Nephron (organoid): ENCODE results near the gene ANKHD1.

Experiments used
- H3K27ac Mint-ChIP-seq, 3 experiments: 2 replicates each; pipeline ENCODE4 v1.8.0; 2020; ENCODE audit warnings: mixed read lengths in 3 of 3, mild to moderate bottlenecking in 2 of 3, moderate library complexity in 1 of 3
- H3K27me3 Mint-ChIP-seq: 2 replicates; pipeline ENCODE4 v1.8.0; 2021; ENCODE audit warnings: low read depth, mild to moderate bottlenecking, moderate library complexity, mixed read lengths
- H3K36me3 Mint-ChIP-seq: 2 replicates; pipeline ENCODE4 v1.8.0; 2020; ENCODE audit warnings: low read depth, mixed read lengths
- H3K4me1 Mint-ChIP-seq: 2 replicates; pipeline ENCODE4 v1.8.0; 2020; ENCODE audit warnings: mixed read lengths
- H3K4me3 Mint-ChIP-seq, 3 experiments: 2 replicates each; pipeline ENCODE4 v1.8.0; 2020; ENCODE audit warnings: mild to moderate bottlenecking in 3 of 3, mixed read lengths in 3 of 3, moderate library complexity in 2 of 3
- H3K9me3 Mint-ChIP-seq: 2 replicates; pipeline ENCODE4 v1.8.0; 2020; ENCODE audit warnings: mixed read lengths
- TF ChIP-seq, protein P1 (sequence below), 3 experiments: fragments of 200-600 bp; sonication (generic); IDR thresholded peaks; one replicate each; pipeline ENCODE4 v1.5.0; 2021; ENCODE audit warnings: antibody characterized with exemption in 3 of 3; ENCODE audit not compliant: unreplicated experiment in 3 of 3

Gene ANKHD1

DNA sequence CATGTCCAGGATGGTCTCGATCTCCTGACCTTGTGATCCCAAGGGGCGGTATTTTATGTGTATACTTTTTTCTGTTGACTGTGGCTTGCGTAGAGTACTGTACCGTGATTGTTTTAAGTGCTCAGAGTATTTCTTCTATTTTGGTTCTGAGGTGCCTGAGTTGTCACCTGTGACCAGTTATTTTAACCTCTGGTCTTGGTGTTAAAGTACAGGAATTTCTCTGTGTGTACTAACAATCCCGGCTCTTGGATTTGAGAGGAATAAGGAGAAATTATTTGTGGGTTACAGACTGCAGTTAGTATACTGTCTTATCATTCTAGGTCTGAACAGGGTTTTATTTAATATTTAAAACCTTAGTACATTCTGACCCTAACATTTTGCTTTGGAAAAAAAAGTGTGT, 2.0 kb downstream of the ANKHD1 start:
- peaks cover 17% of the 10 kb centered on the region for H3K36me3 Mint-ChIP-seq
- H3K4me1 Mint-ChIP-seq = peaks cover 24% of the 10 kb centered on the region
- H3K9me3 Mint-ChIP-seq = no peaks in the 10 kb centered on the region
- H3K4me3 Mint-ChIP-seq = no peak overlapping the region
- TF ChIP-seq, protein P1, sequence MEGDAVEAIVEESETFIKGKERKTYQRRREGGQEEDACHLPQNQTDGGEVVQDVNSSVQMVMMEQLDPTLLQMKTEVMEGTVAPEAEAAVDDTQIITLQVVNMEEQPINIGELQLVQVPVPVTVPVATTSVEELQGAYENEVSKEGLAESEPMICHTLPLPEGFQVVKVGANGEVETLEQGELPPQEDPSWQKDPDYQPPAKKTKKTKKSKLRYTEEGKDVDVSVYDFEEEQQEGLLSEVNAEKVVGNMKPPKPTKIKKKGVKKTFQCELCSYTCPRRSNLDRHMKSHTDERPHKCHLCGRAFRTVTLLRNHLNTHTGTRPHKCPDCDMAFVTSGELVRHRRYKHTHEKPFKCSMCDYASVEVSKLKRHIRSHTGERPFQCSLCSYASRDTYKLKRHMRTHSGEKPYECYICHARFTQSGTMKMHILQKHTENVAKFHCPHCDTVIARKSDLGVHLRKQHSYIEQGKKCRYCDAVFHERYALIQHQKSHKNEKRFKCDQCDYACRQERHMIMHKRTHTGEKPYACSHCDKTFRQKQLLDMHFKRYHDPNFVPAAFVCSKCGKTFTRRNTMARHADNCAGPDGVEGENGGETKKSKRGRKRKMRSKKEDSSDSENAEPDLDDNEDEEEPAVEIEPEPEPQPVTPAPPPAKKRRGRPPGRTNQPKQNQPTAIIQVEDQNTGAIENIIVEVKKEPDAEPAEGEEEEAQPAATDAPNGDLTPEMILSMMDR (IDR thresholded peaks at IDR 0.05; ENCODE audit: unreplicated experiment in 3 of 3) = no peak
- H3K27ac Mint-ChIP-seq = peak overlapping the region; percentile 27 to 80 (median 69)
- H3K27me3 Mint-ChIP-seq = no peaks in the 10 kb centered on the region

GRCh38 chr5:140408750-140409241, 7.2 kb downstream of the ANKHD1 start:
- Mint-ChIP-seq H3K9me3 (no peaks in the 10 kb centered on the region), H3K36me3 (peaks cover 20% of the 10 kb centered on the region), H3K27ac (no peak overlapping the region), H3K27me3 (no peaks in the 10 kb centered on the region), H3K4me1 (peaks cover 12% of the 10 kb centered on the region), H3K4me3 (no peak overlapping the region)
- TF ChIP-seq, protein P1 (IDR thresholded peaks at IDR 0.05; ENCODE audit: unreplicated experiment in 3 of 3) = no peak

DNA sequence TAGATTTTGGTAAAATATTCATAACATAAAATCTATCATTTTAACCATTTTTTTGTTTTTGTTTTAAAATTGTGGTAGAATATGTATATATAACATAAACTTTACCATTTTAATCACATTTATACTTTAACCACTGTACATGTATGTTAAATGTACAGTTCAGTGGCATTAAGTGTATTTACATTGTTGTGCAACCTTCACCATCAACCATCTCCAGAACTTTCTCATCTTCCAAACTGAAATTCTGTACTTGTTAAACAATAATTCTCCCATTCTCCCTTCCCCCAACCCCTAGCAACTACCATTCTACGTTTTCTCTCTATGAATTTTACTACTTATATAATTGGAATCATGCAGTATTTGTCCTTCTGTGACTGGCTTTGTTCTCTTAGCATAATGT, 11.6 kb downstream of the ANKHD1 start:
- Mint-ChIP-seq H3K36me3 (peaks cover 16% of the 10 kb centered on the region), H3K9me3 (no peaks in the 10 kb centered on the region), H3K27me3 (no peaks in the 10 kb centered on the region)

GRCh38 chr5:140417235-140417634, 15.6 kb downstream of the ANKHD1 start:
- peaks cover 3% of the 10 kb centered on the region for H3K9me3 Mint-ChIP-seq
- H3K4me1 Mint-ChIP-seq = no peaks in the 10 kb centered on the region
- no peak overlapping the region for H3K4me3 Mint-ChIP-seq
- TF ChIP-seq, protein P1 (IDR thresholded peaks at IDR 0.05; ENCODE audit: unreplicated experiment in 3 of 3) = no peak
- no peaks in the 10 kb centered on the region for H3K27me3 Mint-ChIP-seq
- no peak overlapping the region for H3K27ac Mint-ChIP-seq
- peaks cover 30% of the 10 kb centered on the region for H3K36me3 Mint-ChIP-seq

More for the DNA sequence above, 11.6 kb downstream of the ANKHD1 start:
- TF ChIP-seq, protein P1 (IDR thresholded peaks at IDR 0.05; ENCODE audit: unreplicated experiment in 3 of 3) = no peak
- H3K27ac Mint-ChIP-seq = no peak overlapping the region
- no peaks in the 10 kb centered on the region for H3K4me1 Mint-ChIP-seq
- no peak overlapping the region for H3K4me3 Mint-ChIP-seq

- Mint-ChIP-seq H3K9me3 (peaks cover 3% of the 10 kb centered on the region), H3K27me3 (no peaks in the 10 kb centered on the region), H3K4me1 (no peaks in the 10 kb centered on the region), H3K4me3 (no peak overlapping the region), H3K27ac (peak overlapping the region in 1 of 3 experiments; percentile 8), H3K36me3 (peaks cover 31% of the 10 kb centered on the region)
- TF ChIP-seq, protein P1 (IDR thresholded peaks at IDR 0.05; ENCODE audit: unreplicated experiment in 3 of 3) = no peak
These were observed 17.4 kb downstream of the ANKHD1 start for GRCh38 chr5:140418862-140419520.

- no peak overlapping the region for H3K27ac Mint-ChIP-seq
- peaks cover 36% of the 10 kb centered on the region for H3K36me3 Mint-ChIP-seq
- TF ChIP-seq, protein P1 (IDR thresholded peaks at IDR 0.05; ENCODE audit: unreplicated experiment in 3 of 3) = no peak
These were observed 18.6 kb downstream of the ANKHD1 start for GRCh38 chr5:140420226-140420570.

More at GRCh38 chr5:140420226-140420570, 18.6 kb downstream of the ANKHD1 start:
- Mint-ChIP-seq H3K27me3 (no peaks in the 10 kb centered on the region), H3K4me3 (no peak overlapping the region), H3K4me1 (no peaks in the 10 kb centered on the region), H3K9me3 (peaks cover 3% of the 10 kb centered on the region)
